MCF 10A (cell line): Measurements from ENCODE around the gene PPEF2. TPM values are rescaled to one million over a fixed set of nuclear protein-coding genes. Genes with fewer than 3 reads are reported as not detected.

ENCODE experiments used
- BruUV-seq: library from RNA; stranded (reverse); fragments of 400-500 nt; replicated peaks from 2 replicates; lab custom pipeline; 2021; lab: Mats Ljungman, UMichigan
- CTCF ChIA-PET: fragments of 300-600 bp; sonication (Branson Sonifier 250); formaldehyde crosslinking; extraction: SDS; loops from one replicate; lab custom pipeline; 2021; ENCODE audit warnings: antibody characterized with exemption, inconsistent platforms; lab: Yijun Ruan, JAX
- POLR2A ChIA-PET: fragments of 300-600, 350-650 bp; sonication (Branson Sonifier 250); formaldehyde crosslinking; extraction: SDS; loops from one replicate; lab custom pipeline; 2020; ENCODE audit warnings: antibody characterized with exemption, inconsistent platforms; lab: Yijun Ruan, JAX
- DNase-seq: peaks from one replicate; pipeline ENCODE4 v3.0.0-alpha.2; 2018; ENCODE audit not compliant: unreplicated experiment
- H3K27ac Mint-ChIP-seq: one replicate; pipeline ENCODE4 v1.8.0; 2022; ENCODE audit warnings: mild to moderate bottlenecking, low read depth, mixed read lengths; ENCODE audit not compliant: unreplicated experiment
- H3K27me3 Mint-ChIP-seq: one replicate; pipeline ENCODE4 v1.8.0; 2022; ENCODE audit warnings: mixed read lengths; ENCODE audit not compliant: insufficient read depth, unreplicated experiment
- H3K36me3 Mint-ChIP-seq: one replicate; pipeline ENCODE4 v1.8.0; 2022; ENCODE audit warnings: mild to moderate bottlenecking, moderate library complexity, mixed read lengths; ENCODE audit not compliant: insufficient read depth, unreplicated experiment
- H3K4me1 Mint-ChIP-seq: one replicate; pipeline ENCODE4 v1.8.0; 2022; ENCODE audit warnings: mixed read lengths; ENCODE audit not compliant: insufficient read depth, unreplicated experiment
- H3K4me3 Mint-ChIP-seq: one replicate; pipeline ENCODE4 v1.8.0; 2022; ENCODE audit warnings: mild to moderate bottlenecking, moderate library complexity, mixed read lengths; ENCODE audit not compliant: unreplicated experiment
- H3K9me3 Mint-ChIP-seq: one replicate; pipeline ENCODE4 v1.8.0; 2022; ENCODE audit warnings: mixed read lengths; ENCODE audit not compliant: unreplicated experiment
- intact Hi-C: fragments of 100-400 bp; cut with micrococcal nuclease; formaldehyde crosslinking; loops from 2 replicates; pipeline ENCODE4 v1.14.1; 2022
- total RNA-seq: library from RNA; stranded (reverse); gene quantifications from 2 replicates; pipeline ENCODE4 v1.2.3, GENCODE V29; 2022
- TF ChIP-seq, protein P1 (sequence below): fragments of 200-600 bp; IDR thresholded peaks from one replicate; pipeline ENCODE4 v1.8.0; 2022; ENCODE audit warnings: antibody characterized with exemption, mild to moderate bottlenecking; ENCODE audit not compliant: unreplicated experiment

The PPEF2 gene
- total RNA-seq, 1 experiment from 2014 or later, result not detected

GRCh38 chr4:75924309-75924827 is 22.1 kb upstream of the PPEF2 start:
- Mint-ChIP-seq H3K27me3 (no peaks in the 10 kb centered on the region), H3K9me3 (no peaks in the 10 kb centered on the region), H3K27ac (no peak overlapping the region), H3K36me3 (peaks cover 5% of the 10 kb centered on the region), H3K4me3 (no peak overlapping the region), H3K4me1 (no peaks in the 10 kb centered on the region)
- CTCF ChIA-PET, result interaction anchor here (1.0 to 2.4 kb wide), 3 partner anchors 9 to 29 kb away, joined by 3 to 14 read pairs (median 6); no protein-coding TSS in a partner anchor
- no peak for DNase-seq
- POLR2A ChIA-PET, result interaction anchor here (0.9 kb wide), 1 partner anchor 12 kb away, joined by 3 read pairs; no protein-coding TSS in a partner anchor
- no TSS peak for BruUV-seq
- TF ChIP-seq, protein P1, sequence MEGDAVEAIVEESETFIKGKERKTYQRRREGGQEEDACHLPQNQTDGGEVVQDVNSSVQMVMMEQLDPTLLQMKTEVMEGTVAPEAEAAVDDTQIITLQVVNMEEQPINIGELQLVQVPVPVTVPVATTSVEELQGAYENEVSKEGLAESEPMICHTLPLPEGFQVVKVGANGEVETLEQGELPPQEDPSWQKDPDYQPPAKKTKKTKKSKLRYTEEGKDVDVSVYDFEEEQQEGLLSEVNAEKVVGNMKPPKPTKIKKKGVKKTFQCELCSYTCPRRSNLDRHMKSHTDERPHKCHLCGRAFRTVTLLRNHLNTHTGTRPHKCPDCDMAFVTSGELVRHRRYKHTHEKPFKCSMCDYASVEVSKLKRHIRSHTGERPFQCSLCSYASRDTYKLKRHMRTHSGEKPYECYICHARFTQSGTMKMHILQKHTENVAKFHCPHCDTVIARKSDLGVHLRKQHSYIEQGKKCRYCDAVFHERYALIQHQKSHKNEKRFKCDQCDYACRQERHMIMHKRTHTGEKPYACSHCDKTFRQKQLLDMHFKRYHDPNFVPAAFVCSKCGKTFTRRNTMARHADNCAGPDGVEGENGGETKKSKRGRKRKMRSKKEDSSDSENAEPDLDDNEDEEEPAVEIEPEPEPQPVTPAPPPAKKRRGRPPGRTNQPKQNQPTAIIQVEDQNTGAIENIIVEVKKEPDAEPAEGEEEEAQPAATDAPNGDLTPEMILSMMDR, result no peak
- intact Hi-C loops, result no loop called here

- no peak overlapping the region for H3K27ac Mint-ChIP-seq
- ChIA-PET POLR2A (no interaction called here), CTCF (no interaction called here)
- TF ChIP-seq, protein P1, result no peak
- no peak overlapping the region for H3K4me3 Mint-ChIP-seq
- no peaks in the 10 kb centered on the region for H3K27me3 Mint-ChIP-seq
- DNase-seq, result no peak
- no TSS peak for BruUV-seq
- H3K9me3 Mint-ChIP-seq, result no peaks in the 10 kb centered on the region
- intact Hi-C loops, result no loop called here
- H3K4me1 Mint-ChIP-seq, result no peaks in the 10 kb centered on the region
- H3K36me3 Mint-ChIP-seq, result peaks cover 5% of the 10 kb centered on the region
Observed at GRCh38 chr4:75922588-75922987, 20.3 kb upstream of the PPEF2 start.

DNA sequence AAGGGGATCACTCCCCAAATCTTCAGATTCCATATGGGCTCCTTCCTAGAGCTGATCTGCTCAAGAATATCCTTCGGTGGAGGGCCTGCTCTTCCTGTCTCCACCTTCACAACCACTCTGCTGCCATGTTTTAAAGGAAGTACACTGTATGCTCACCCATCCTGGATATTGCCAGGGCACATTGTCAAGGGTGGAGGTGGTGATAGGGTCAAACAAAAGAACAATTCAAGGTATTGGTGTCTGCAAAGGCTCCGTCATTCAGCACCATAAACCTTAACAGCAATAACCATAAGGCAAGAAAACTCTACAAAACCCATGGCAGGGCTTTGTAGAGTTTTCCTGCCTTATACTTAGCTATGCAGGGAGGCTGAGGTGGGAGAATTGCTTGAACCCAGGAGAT is 19.7 kb upstream of the PPEF2 start:
- no peaks in the 10 kb centered on the region for H3K9me3 Mint-ChIP-seq
- peaks cover 5% of the 10 kb centered on the region for H3K36me3 Mint-ChIP-seq
- TF ChIP-seq, protein P1, result no peak
- ChIA-PET CTCF (no interaction called here), POLR2A (no interaction called here)
- intact Hi-C loops, result no loop called here
- BruUV-seq, result no TSS peak
- no peak for DNase-seq
- no peaks in the 10 kb centered on the region for H3K4me1 Mint-ChIP-seq
- H3K27ac Mint-ChIP-seq, result no peak overlapping the region
- H3K4me3 Mint-ChIP-seq, result no peak overlapping the region
- no peaks in the 10 kb centered on the region for H3K27me3 Mint-ChIP-seq

- no peak for DNase-seq
- TF ChIP-seq, protein P1, result no peak
- POLR2A ChIA-PET, result no interaction called here
- CTCF ChIA-PET, result no interaction called here
- Mint-ChIP-seq H3K4me3 (no peak overlapping the region), H3K27ac (no peak overlapping the region), H3K36me3 (peaks cover 5% of the 10 kb centered on the region), H3K4me1 (no peaks in the 10 kb centered on the region), H3K27me3 (no peaks in the 10 kb centered on the region), H3K9me3 (no peaks in the 10 kb centered on the region)
- intact Hi-C loops, result no loop called here
- BruUV-seq, result no TSS peak
Observed at GRCh38 chr4:75920327-75920726, 18.1 kb upstream of the PPEF2 start.
